GM18909 (cell line): ENCODE data around the gene C17orf75.
"Not testable (repeated sequence)": the region's sequence is repeated elsewhere in the genome, so short reads cannot be mapped to it uniquely, and the experiment has no call there.

Source experiments
- ATAC-seq: cut with Tn5 transposase; IDR thresholded peaks from one replicate; pipeline ENCODE4 v1.9.1; 2021; ENCODE audit warnings: mild to moderate bottlenecking; ENCODE audit not compliant: unreplicated experiment, poor library complexity

Gene C17orf75

GRCh38 chr17:32345951-32346600 is 4.1 kb upstream of the C17orf75 start:
- ATAC-seq, result no peak

GRCh38 chr17:32342603-32343325 is 791 bp upstream of the C17orf75 start:
- ATAC-seq, result no peak

- peak; percentile 26 for ATAC-seq
Observed at GRCh38 chr17:32341141-32341856, 674 bp downstream of the C17orf75 start.

GRCh38 chr17:32335687-32336086 is 6.3 kb downstream of the C17orf75 start:
- ATAC-seq, result no peak

- no peak for ATAC-seq
Observed at GRCh38 chr17:32335046-32335445, 6.9 kb downstream of the C17orf75 start.

- ATAC-seq, result no peak
Observed at GRCh38 chr17:32333187-32333586, 8.8 kb downstream of the C17orf75 start.

GRCh38 chr17:32331243-32332040 is 10.5 kb downstream of the C17orf75 start:
- ATAC-seq, result no peak

- no peak for ATAC-seq
Observed at GRCh38 chr17:32330147-32330546, 11.8 kb downstream of the C17orf75 start.

GRCh38 chr17:32327911-32328310 is 14.1 kb downstream of the C17orf75 start:
- ATAC-seq, result no peak

- ATAC-seq, result no peak
Observed at GRCh38 chr17:32323811-32324491, 18.0 kb downstream of the C17orf75 start.

- ATAC-seq, result no peak
Observed at GRCh38 chr17:32323046-32323445, 18.9 kb downstream of the C17orf75 start.

- no peak for ATAC-seq
Observed at GRCh38 chr17:32320847-32321246, 21.1 kb downstream of the C17orf75 start.

GRCh38 chr17:32320080-32320479 is 21.9 kb downstream of the C17orf75 start:
- ATAC-seq, result not testable (repeated sequence)

GRCh38 chr17:32319548-32319905 is 22.4 kb downstream of the C17orf75 start:
- ATAC-seq, result peak; percentile 76

- no peak for ATAC-seq
Observed at GRCh38 chr17:32318071-32318470, 23.9 kb downstream of the C17orf75 start.

- no peak for ATAC-seq
Observed at GRCh38 chr17:32317353-32317752, 24.6 kb downstream of the C17orf75 start.

GRCh38 chr17:32316653-32317052 is 25.3 kb downstream of the C17orf75 start:
- not testable (repeated sequence) for ATAC-seq

- no peak for ATAC-seq
Observed at GRCh38 chr17:32315171-32315570, 26.8 kb downstream of the C17orf75 start.

- no peak for ATAC-seq
Observed at GRCh38 chr17:32314636-32315035, 27.3 kb downstream of the C17orf75 start.

- no peak for ATAC-seq
Observed at GRCh38 chr17:32311028-32311536, 30.9 kb downstream of the C17orf75 start.
